ENCODE results near the gene ITGAL.
"Not testable (repeated sequence)": the region's sequence is repeated elsewhere in the genome, so short reads cannot be mapped to it uniquely, and the experiment has no call there.

The ITGAL gene

DNA sequence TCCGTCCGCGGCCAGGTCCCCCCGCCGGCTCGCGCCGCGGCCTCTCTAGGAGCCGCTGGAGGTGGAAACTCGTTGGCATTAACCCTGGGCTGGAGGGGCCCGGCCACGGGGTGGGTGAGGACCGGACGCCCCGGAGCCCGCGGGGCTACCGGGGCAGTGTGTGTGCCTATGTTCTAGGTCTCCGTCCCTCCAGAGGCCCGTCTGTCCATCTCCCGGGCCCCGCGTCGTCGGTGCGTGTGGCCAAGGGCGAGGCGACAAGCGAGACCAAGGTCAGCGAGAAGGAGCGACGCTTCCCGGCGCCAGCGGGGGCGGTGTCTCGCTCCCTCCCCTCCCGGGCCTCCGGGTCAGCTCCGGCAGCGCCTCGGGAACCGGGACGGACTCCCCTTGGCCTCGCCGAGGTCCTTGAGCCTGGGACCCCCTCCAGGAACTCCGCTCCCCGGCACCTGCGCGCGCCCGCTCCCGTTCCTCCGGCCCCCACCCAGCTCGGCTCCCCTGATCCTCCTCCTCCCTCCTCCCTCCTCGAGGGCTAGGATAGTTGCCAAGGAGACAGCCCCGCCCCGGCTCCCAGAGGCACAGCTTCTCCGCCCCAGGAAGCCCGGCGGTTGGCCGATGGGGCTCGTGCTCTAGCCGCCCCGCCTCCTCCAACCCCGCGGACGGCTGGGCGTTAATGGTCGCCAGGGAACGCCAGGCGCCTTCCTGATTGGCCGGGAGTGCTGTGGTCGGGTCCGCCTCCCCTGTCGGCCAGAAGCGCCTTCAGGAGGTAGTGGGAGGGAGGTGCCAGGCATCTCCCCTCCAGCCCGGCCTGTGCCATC lies 54.5 kb downstream of the ITGAL start:
- peak; percentile 98 for DNase-seq

GRCh38 chr16:30527635-30528178 lies 55.2 kb downstream of the ITGAL start:
- DNase-seq, result peak; percentile 66 to 73

- no peak for DNase-seq
Measured at GRCh38 chr16:30528799-30529457, 56.4 kb downstream of the ITGAL start.

GRCh38 chr16:30530163-30531037 lies 57.9 kb downstream of the ITGAL start:
- DNase-seq, result peak in 1 of 2 donors; percentile 6

DNA sequence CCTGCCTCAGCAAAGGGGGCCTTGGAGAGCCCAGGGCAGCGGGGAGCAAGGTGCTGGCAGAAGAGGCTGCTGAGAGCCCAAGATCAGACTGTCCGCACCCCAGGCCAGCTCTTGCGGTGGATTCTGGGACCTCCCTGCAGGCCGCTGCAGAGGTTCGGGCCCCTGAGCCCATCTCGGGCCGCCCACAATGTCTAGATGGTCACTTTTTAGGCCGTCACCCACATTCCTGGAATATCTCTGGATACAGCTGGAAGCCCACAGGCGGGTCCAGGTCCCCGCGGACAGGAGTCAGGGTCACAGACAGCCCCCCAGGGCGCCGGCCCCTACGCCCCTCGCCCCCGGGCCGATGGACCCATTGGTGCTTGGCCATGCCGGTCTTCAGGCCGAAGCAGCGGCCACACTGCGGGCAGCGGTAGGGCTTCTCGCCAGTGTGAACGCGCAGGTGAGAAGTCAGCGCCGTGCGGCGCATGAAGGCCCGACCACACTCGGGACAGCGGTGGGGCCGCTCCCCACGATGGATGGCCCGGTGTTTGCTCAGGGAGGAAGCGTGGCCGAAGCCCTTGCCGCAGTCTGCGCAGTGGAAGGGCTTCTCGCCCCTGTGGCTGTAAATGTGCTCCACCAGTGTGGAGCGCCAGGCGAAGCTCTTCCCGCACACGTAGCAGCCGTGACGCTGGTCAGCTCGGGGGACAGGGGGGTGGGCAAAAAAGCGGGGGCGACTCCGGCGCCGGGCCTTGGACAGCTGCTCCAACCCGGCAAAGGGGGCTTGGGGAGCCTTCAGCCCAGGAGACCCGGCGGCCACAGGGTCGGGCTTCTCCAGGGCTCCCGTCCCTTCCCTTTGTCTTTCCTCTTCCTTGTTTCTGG lies 60.0 kb downstream of the ITGAL start:
- DNase-seq, result no peak

GRCh38 chr16:30533146-30533522 lies 60.6 kb downstream of the ITGAL start:
- no peak for DNase-seq

GRCh38 chr16:30533748-30534367 lies 61.3 kb downstream of the ITGAL start:
- DNase-seq, result no peak

- peak; percentile 74 to 90 for DNase-seq
Measured at GRCh38 chr16:30534368-30535105, 62.0 kb downstream of the ITGAL start, which contains the start of gene ZNF747. Gene ZNF747 (minus strand): TSS chr16:30534858. CDS start chr16:30534679, 179 bp downstream.

GRCh38 chr16:30535106-30535776 lies 62.7 kb downstream of the ITGAL start:
- no peak for DNase-seq

DNA sequence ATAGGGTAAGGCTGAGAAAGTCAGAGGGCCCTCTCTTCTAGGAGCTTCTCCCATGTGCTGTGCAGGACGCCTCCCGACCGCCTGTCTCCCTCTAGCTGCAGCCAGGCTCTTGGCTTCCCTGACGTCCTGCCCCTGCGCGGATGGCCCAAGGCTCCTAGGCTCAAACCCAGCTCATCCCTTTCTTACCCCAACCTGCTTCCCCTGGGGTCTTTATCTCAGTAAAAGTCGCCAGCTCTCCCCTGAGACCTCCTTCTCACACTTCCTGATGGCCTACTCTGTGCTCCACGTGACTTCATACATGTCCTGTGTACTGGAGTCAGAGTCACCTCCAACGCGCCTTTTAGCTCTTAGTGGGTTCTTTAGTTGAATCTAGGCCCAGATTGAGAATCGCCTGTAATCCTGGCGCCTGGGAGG lies 63.2 kb downstream of the ITGAL start:
- DNase-seq, result peak; percentile 62 to 80

GRCh38 chr16:30536391-30537024 lies 64.0 kb downstream of the ITGAL start:
- peak; percentile 53 to 66 for DNase-seq

DNA sequence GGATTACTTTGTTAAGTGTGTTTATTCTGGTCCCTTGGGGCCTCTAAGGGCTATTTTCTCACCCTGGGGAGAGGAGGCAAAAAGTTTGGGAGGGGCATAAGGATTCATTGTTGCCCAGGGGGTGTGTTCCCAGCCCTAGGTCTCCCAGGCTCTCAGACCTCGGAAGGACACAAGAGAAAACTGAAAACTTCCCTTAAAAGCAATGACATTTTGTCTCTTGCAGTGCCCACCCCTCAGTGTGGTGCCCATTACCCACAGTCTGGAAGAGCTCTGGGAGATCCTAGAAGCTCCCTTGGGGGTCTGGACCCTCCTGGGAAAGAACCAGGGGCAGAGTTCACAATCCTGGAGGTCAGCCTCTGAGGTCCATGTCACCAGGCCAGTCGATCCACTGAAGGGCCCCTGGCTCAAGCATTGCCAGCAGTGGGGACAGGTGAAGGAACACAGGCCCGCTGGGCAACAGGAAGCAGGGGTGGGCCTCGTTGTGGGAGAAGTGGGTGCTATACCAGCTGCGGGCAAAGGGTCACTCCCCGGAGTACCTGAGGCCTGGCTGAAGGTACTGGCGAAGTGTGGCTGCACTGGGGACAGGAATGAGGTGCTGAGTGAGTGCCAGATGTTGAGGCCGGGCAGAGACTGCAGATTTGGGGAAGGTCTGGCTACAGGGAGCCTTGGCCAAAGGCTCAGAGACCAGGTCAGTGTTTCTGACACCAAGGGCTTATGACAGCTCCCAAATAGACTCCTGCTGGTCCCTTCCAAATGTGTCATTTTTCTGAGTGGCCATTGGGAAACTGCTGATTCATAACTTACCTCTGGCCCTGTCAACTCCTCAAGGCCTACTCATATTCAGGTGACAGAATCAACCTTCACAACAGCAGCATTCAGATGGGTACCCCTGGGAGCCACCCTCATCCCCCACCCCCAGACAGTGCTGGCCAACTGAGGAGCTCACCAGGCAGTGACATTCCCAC lies 66.7 kb downstream of the ITGAL start:
- no peak for DNase-seq

GRCh38 chr16:30539986-30540526 lies 67.5 kb downstream of the ITGAL start:
- DNase-seq, result not testable (repeated sequence)

- DNase-seq, result not testable (repeated sequence)
Measured at GRCh38 chr16:30540916-30541464, 68.4 kb downstream of the ITGAL start.

- peak in 1 of 2 donors; percentile 31 for DNase-seq
Measured at GRCh38 chr16:30541502-30542329, 69.2 kb downstream of the ITGAL start.

- no peak for DNase-seq
Measured at GRCh38 chr16:30543067-30543466, 70.5 kb downstream of the ITGAL start.

Data from inflammatory macrophage (primary cell).